SK-N-SH (cell line): ENCODE data around the gene ARAP1. TPM values are rescaled to one million over a fixed set of nuclear protein-coding genes. Genes with fewer than 3 reads are reported as not detected.

ENCODE experiments used
- CTCF ChIA-PET: fragments of 300-600, 350-600 bp; formaldehyde crosslinking; extraction: SDS; loops from one replicate; lab custom pipeline; 2021; lab: Yijun Ruan, JAX
- POLR2A ChIA-PET: fragments of 350-600 bp; sonication (Branson Sonifier 250); formaldehyde crosslinking; extraction: SDS; loops from one replicate; lab custom pipeline; 2020; ENCODE audit warnings: antibody characterized with exemption, inconsistent platforms; lab: Yijun Ruan, JAX
- DNase-seq: peaks from one replicate; pipeline ENCODE4 v3.0.0; 2012
- H2AFZ ChIP-seq: fragments of 200-600 bp; sonication (generic); 2 replicates; pipeline ENCODE4 v1.8.1; 2016; ENCODE audit warnings: antibody characterized with exemption, mild to moderate bottlenecking, low read depth
- H3F3A ChIP-seq: fragments of 200-600 bp; sonication (generic); replicated peaks from 2 replicates; pipeline ENCODE3; 2016; ENCODE audit warnings: antibody characterized with exemption, mild to moderate bottlenecking; ENCODE audit not compliant: insufficient read depth
- H3K27ac ChIP-seq, 2 experiments: fragments of 200-500 bp in 1 of 2; fragments of 200-600 bp in 1 of 2; sonication (Bioruptor generic) in 1 of 2; sonication (generic), shearing (Covaris generic) in 1 of 2; 2 replicates each; pipeline versions ENCODE4 v1.5.1 to v1.6.1; 2014 to 2016; ENCODE audit warnings: low read depth in 2 of 2, inconsistent platforms in 1 of 2, low read length in 1 of 2, mild to moderate bottlenecking in 1 of 2, mixed read lengths in 1 of 2
- H3K27me3 ChIP-seq: fragments of 200-600 bp; sonication (generic), shearing (Covaris generic); 2 replicates; pipeline ENCODE4 v1.6.1; 2016; ENCODE audit warnings: mixed run types; ENCODE audit not compliant: insufficient read depth
- H3K36me3 ChIP-seq, 2 experiments: fragments of 200-500 bp in 1 of 2; fragments of 200-600 bp in 1 of 2; sonication (Bioruptor generic) in 1 of 2; sonication (generic) in 1 of 2; replicated peaks in 1 of 2; 2 replicates each; pipeline versions ENCODE3 to v1.5.1; 2014 to 2016; ENCODE audit warnings: low read length in 1 of 2, mild to moderate bottlenecking in 1 of 2; ENCODE audit not compliant: insufficient read depth in 2 of 2, control insufficient read depth in 1 of 2
- H3K4me1 ChIP-seq, 2 experiments: fragments of 200-500 bp in 1 of 2; fragments of 200-600 bp in 1 of 2; sonication (Bioruptor generic) in 1 of 2; sonication (generic), shearing (Covaris generic) in 1 of 2; 2 replicates each; pipeline versions ENCODE4 v1.5.1 to v1.6.1; 2014 to 2016; ENCODE audit warnings: low read depth in 1 of 2, low read length in 1 of 2, mixed run types in 1 of 2; ENCODE audit not compliant: insufficient read depth in 2 of 2, control insufficient read depth in 1 of 2
- H3K4me2 ChIP-seq: fragments of 200-600 bp; sonication (generic), shearing (Covaris generic); 2 replicates; pipeline ENCODE4 v1.6.1; 2017; ENCODE audit warnings: mixed run types
- H3K4me3 ChIP-seq, 2 experiments: fragments of 200-500 bp in 1 of 2; fragments of 200-600 bp in 1 of 2; sonication (Bioruptor generic) in 1 of 2; sonication (generic), shearing (Covaris generic) in 1 of 2; 2 replicates each; pipeline versions ENCODE4 v1.5.1 to v1.8.1; 2014 to 2016; ENCODE audit warnings: low read depth in 2 of 2, inconsistent platforms in 1 of 2, low read length in 1 of 2, mild to moderate bottlenecking in 1 of 2, mixed read lengths in 1 of 2, moderate library complexity in 1 of 2
- H3K79me2 ChIP-seq: fragments of 200-600 bp; sonication (generic); 2 replicates; pipeline ENCODE4 v1.8.1; 2017; ENCODE audit warnings: mild to moderate bottlenecking; ENCODE audit not compliant: insufficient read depth
- H3K9ac ChIP-seq: fragments of 200-600 bp; sonication (generic); 2 replicates; pipeline ENCODE4 v1.6.1; 2017; ENCODE audit warnings: mixed run types
- H3K9me2 ChIP-seq: fragments of 200-600 bp; sonication (generic); 2 replicates; pipeline ENCODE4 v1.6.1; 2017; ENCODE audit warnings: mixed run types
- H3K9me3 ChIP-seq: fragments of 200-600 bp; sonication (generic); 2 replicates; pipeline ENCODE4 v1.6.1; 2017; ENCODE audit warnings: mixed run types, mild to moderate bottlenecking, moderate library complexity
- H4K20me1 ChIP-seq: fragments of 200-600 bp; sonication (generic); 2 replicates; pipeline ENCODE4 v1.6.1; 2017; ENCODE audit warnings: mild to moderate bottlenecking, mixed run types; ENCODE audit not compliant: insufficient read depth
- CHD2 ChIP-seq: fragments of 150-350 bp; IDR thresholded peaks from 2 replicates; pipeline ENCODE4 v1.6.1; 2018; ENCODE audit warnings: low read length; ENCODE audit not compliant: partially characterized antibody
- CTCF ChIP-seq: fragments of 200-600 bp; sonication (generic); IDR thresholded peaks from 2 replicates; pipeline ENCODE4 v1.6.1; 2017; ENCODE audit warnings: antibody characterized with exemption, mild to moderate bottlenecking, moderate library complexity
- ELF1 ChIP-seq: IDR thresholded peaks from 2 replicates; pipeline ENCODE4 v1.4.0; 2012
- EP300 ChIP-seq, 2 experiments: IDR thresholded peaks; 2 replicates each; pipeline versions ENCODE4 v1.4.0 to v1.6.1; 2012; ENCODE audit warnings: borderline replicate concordance in 1 of 2, low read depth in 1 of 2, low read length in 1 of 2
- FOSL2 ChIP-seq: IDR thresholded peaks from 2 replicates; pipeline ENCODE4 v1.4.0; 2012; ENCODE audit warnings: low read depth, mild to moderate bottlenecking, moderate library complexity, borderline replicate concordance
- FOXJ3 ChIP-seq: sonication (generic); formaldehyde crosslinking; IDR thresholded peaks from 2 replicates; pipeline ENCODE4 v1.5.1; 2020; ENCODE audit warnings: mild to moderate bottlenecking, missing genetic modification reagents
- GABPA ChIP-seq: IDR thresholded peaks from 2 replicates; pipeline ENCODE4 v1.4.0; 2012; ENCODE audit warnings: low read depth, mild to moderate bottlenecking
- MAX ChIP-seq: IDR thresholded peaks from 2 replicates; pipeline ENCODE4 v1.4.0; 2012; ENCODE audit warnings: low read depth
- MXI1 ChIP-seq: IDR thresholded peaks from 2 replicates; pipeline ENCODE4 v1.6.1; 2012; ENCODE audit warnings: mild to moderate bottlenecking, low read depth, low read length, improper control_type of control experiment
- NFIC ChIP-seq: IDR thresholded peaks from 2 replicates; pipeline ENCODE4 v1.4.0; 2012; ENCODE audit warnings: borderline replicate concordance
- POLR2AphosphoS5 ChIP-seq: IDR thresholded peaks from 2 replicates; pipeline ENCODE4 v1.6.1; 2012; ENCODE audit warnings: low read depth, low read length
- RXRA ChIP-seq: IDR thresholded peaks from 2 replicates; pipeline ENCODE4 v1.4.0; 2012; ENCODE audit warnings: low read depth, mild to moderate bottlenecking, borderline replicate concordance
- SIN3A ChIP-seq: IDR thresholded peaks from 2 replicates; pipeline ENCODE4 v1.6.1; 2012; ENCODE audit warnings: low read depth, mild to moderate bottlenecking, low read length, moderate library complexity, borderline replicate concordance
- TCF12 ChIP-seq: IDR thresholded peaks from 2 replicates; pipeline ENCODE4 v1.4.0; 2012
- TEAD4 ChIP-seq: IDR thresholded peaks from 2 replicates; pipeline ENCODE4 v1.4.0; 2012; ENCODE audit warnings: mild to moderate bottlenecking, borderline replicate concordance; ENCODE audit not compliant: insufficient read depth
- USF1 ChIP-seq: IDR thresholded peaks from 2 replicates; pipeline ENCODE4 v1.4.0; 2012; ENCODE audit warnings: low read depth, borderline replicate concordance
- ZBTB33 ChIP-seq: IDR thresholded peaks from 2 replicates; pipeline ENCODE4 v1.4.0; 2012; ENCODE audit warnings: low read depth, borderline replicate concordance
- WGBS: methylation state at CpG from one replicate; pipeline ENCODE4 v1.1.6; 2017; ENCODE audit warnings: low lambda C conversion rate; 5-methylcytosine and 5-hydroxymethylcytosine counted together
- polyA plus RNA-seq, 3 experiments: library from polyadenylated mRNA; depleted of rRNA; stranded (reverse); fragments of >200 nt; gene quantifications; 2 replicates each; pipeline ENCODE4 v1.2.3, GENCODE V29; 2012
- TF ChIP-seq, protein P1 (sequence below): IDR thresholded peaks from 2 replicates; pipeline ENCODE4 v1.6.1; 2012; ENCODE audit warnings: mild to moderate bottlenecking, low read depth, low read length, moderate library complexity

Gene ARAP1
- polyA plus RNA-seq, 1 of the 3 experiments (the other 2 are of a cell fraction): 56.6 TPM

GRCh38 chr11:72655896-72656464 is 96.2 kb downstream of the ARAP1 start:
- no peak overlapping the region for H3K4me2 ChIP-seq
- no peaks in the 10 kb centered on the region for H3K36me3 ChIP-seq
- H3K9ac ChIP-seq: no peak overlapping the region
- H3K9me2 ChIP-seq: no peaks in the 10 kb centered on the region
- no peak overlapping the region for H2AFZ ChIP-seq
- no peaks in the 10 kb centered on the region for H3K79me2 ChIP-seq
- H3K4me1 ChIP-seq: peaks cover 0 to 41% of the 10 kb centered on the region in 2 experiments; a peak in 1 of 4 replicates
- no peaks in the 10 kb centered on the region for H3K9me3 ChIP-seq
- TF ChIP-seq CHD2 (no peak), POLR2AphosphoS5 (no peak), MXI1 (no peak), RXRA (no peak), GABPA (no peak), CTCF (no peak), TCF12 (no peak), SIN3A (no peak), TEAD4 (no peak), ZBTB33 (no peak), FOSL2 (no peak), USF1 (no peak), EP300 (IDR thresholded peaks at IDR 0.05; ENCODE audit: borderline replicate concordance in 1 of 2, low read depth in 1 of 2, low read length in 1 of 2) (no peak), MAX (no peak), ELF1 (no peak), FOXJ3 (CRISPR knock-in tag) (no peak), NFIC (no peak)
- TF ChIP-seq, protein P1, sequence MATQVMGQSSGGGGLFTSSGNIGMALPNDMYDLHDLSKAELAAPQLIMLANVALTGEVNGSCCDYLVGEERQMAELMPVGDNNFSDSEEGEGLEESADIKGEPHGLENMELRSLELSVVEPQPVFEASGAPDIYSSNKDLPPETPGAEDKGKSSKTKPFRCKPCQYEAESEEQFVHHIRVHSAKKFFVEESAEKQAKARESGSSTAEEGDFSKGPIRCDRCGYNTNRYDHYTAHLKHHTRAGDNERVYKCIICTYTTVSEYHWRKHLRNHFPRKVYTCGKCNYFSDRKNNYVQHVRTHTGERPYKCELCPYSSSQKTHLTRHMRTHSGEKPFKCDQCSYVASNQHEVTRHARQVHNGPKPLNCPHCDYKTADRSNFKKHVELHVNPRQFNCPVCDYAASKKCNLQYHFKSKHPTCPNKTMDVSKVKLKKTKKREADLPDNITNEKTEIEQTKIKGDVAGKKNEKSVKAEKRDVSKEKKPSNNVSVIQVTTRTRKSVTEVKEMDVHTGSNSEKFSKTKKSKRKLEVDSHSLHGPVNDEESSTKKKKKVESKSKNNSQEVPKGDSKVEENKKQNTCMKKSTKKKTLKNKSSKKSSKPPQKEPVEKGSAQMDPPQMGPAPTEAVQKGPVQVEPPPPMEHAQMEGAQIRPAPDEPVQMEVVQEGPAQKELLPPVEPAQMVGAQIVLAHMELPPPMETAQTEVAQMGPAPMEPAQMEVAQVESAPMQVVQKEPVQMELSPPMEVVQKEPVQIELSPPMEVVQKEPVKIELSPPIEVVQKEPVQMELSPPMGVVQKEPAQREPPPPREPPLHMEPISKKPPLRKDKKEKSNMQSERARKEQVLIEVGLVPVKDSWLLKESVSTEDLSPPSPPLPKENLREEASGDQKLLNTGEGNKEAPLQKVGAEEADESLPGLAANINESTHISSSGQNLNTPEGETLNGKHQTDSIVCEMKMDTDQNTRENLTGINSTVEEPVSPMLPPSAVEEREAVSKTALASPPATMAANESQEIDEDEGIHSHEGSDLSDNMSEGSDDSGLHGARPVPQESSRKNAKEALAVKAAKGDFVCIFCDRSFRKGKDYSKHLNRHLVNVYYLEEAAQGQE: no peak
- TF ChIP-seq, all 33 proteins: peak for 0
- peaks cover 22% of the 10 kb centered on the region; the same call in 1 of the 2 replicates for H3K27me3 ChIP-seq
- H4K20me1 ChIP-seq: no peaks in the 10 kb centered on the region
- ChIA-PET CTCF (interaction anchor here (0.6 to 18.2 kb wide), 7 partner anchors 12 to 184 kb away, joined by 3 to 276 read pairs (median 6); partner anchors contain the start of gene PDE2A), POLR2A (no interaction called here)
- H3F3A ChIP-seq: no peaks in the 10 kb centered on the region
- no peak for DNase-seq
- 64% methylated on average over 9 of the region's 11 CpGs for WGBS
- no peak overlapping the region for H3K4me3 ChIP-seq
- H3K27ac ChIP-seq: no peak overlapping the region
